HL-60 (cell line): ENCODE data around the gene C14orf180.

Experiments
- DNase-seq, 2 experiments: peaks; one replicate each; pipeline ENCODE4 v3.0.0-alpha.2; 2010 to 2020; ENCODE audit warnings: low read depth in 1 of 2, low spot score in 1 of 2
- H3K27ac ChIP-seq: fragments of 250-450 bp; sonication (Bioruptor Pico); replicated peaks from 2 replicates; pipeline ENCODE4 v1.5.1; 2020; ENCODE audit warnings: mild to moderate bottlenecking, moderate library complexity
- H3K27me3 ChIP-seq: fragments of 250-450 bp; sonication (Bioruptor Pico); 2 replicates; pipeline ENCODE4 v1.5.1; 2021; ENCODE audit warnings: mild to moderate bottlenecking, moderate library complexity; ENCODE audit not compliant: insufficient read depth, poor library complexity, severe bottlenecking
- H3K4me3 ChIP-seq: replicated peaks from 2 replicates; pipeline ENCODE4 v1.5.1; 2011; ENCODE audit warnings: mild to moderate bottlenecking, control low read depth, low read length; ENCODE audit not compliant: insufficient read depth
- GABPA ChIP-seq: IDR thresholded peaks from 2 replicates; pipeline ENCODE4 v1.6.1; 2012; ENCODE audit warnings: low read depth
- POLR2AphosphoS5 ChIP-seq: IDR thresholded peaks from 2 replicates; pipeline ENCODE4 v1.6.1; 2012; ENCODE audit warnings: low read depth
- SPI1 ChIP-seq: IDR thresholded peaks from 2 replicates; pipeline ENCODE4 v1.6.1; 2012; ENCODE audit warnings: low read depth, mild to moderate bottlenecking, borderline replicate concordance
- TF ChIP-seq, protein P1 (sequence below): IDR thresholded peaks from one replicate; pipeline ENCODE4 v1.5.1; 2011; ENCODE audit warnings: low read length, control low read depth, inconsistent platforms; ENCODE audit not compliant: insufficient read depth
- TF ChIP-seq, protein P2 (sequence below): IDR thresholded peaks from 2 replicates; pipeline ENCODE4 v1.6.1; 2012; ENCODE audit warnings: low read depth; ENCODE audit not compliant: insufficient replicate concordance

Gene C14orf180

DNA sequence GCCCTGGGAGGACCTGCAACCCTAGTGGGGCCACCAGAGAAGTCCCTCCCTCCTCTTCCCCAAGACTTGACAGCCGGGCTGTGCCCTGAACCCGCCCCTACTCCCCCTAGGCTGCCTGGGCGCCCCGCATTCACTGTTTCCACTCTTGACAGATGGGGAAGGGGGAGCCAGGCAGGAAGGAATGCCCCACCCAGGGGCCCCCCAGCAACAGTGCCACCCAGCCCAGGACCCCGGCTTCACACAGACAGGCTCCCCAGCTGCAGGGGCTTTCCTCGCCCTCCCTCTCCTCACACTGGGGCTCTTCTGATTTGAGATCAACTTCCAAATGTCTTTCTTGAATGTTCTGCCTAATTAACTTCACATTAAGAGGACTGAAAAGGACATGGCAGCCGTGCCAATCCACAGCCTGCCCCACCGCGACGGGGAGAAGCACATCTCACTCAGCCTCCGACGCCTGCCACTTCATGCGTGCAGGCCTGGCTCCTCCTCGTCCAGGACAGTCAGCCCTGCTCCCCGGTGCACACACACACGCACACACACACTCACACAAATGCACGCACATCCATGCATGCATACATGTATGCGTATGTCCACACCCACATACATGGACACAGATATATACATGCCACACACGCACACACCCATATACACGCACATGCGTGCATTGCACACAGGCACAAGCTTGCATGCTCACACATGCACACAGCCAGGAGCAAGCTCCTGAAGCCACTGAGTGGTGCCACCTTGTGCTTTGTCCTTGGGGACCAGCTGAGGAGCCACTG is 19.6 kb upstream of the C14orf180 start:
- Histone ChIP-seq H3K27me3 (peaks cover 14% of the 10 kb centered on the region), H3K4me3 (no peak overlapping the region), H3K27ac (no peak overlapping the region)
- TF ChIP-seq, protein P1, sequence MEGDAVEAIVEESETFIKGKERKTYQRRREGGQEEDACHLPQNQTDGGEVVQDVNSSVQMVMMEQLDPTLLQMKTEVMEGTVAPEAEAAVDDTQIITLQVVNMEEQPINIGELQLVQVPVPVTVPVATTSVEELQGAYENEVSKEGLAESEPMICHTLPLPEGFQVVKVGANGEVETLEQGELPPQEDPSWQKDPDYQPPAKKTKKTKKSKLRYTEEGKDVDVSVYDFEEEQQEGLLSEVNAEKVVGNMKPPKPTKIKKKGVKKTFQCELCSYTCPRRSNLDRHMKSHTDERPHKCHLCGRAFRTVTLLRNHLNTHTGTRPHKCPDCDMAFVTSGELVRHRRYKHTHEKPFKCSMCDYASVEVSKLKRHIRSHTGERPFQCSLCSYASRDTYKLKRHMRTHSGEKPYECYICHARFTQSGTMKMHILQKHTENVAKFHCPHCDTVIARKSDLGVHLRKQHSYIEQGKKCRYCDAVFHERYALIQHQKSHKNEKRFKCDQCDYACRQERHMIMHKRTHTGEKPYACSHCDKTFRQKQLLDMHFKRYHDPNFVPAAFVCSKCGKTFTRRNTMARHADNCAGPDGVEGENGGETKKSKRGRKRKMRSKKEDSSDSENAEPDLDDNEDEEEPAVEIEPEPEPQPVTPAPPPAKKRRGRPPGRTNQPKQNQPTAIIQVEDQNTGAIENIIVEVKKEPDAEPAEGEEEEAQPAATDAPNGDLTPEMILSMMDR: no peak
- no peak for TF ChIP-seq POLR2AphosphoS5
- TF ChIP-seq, protein P2, sequence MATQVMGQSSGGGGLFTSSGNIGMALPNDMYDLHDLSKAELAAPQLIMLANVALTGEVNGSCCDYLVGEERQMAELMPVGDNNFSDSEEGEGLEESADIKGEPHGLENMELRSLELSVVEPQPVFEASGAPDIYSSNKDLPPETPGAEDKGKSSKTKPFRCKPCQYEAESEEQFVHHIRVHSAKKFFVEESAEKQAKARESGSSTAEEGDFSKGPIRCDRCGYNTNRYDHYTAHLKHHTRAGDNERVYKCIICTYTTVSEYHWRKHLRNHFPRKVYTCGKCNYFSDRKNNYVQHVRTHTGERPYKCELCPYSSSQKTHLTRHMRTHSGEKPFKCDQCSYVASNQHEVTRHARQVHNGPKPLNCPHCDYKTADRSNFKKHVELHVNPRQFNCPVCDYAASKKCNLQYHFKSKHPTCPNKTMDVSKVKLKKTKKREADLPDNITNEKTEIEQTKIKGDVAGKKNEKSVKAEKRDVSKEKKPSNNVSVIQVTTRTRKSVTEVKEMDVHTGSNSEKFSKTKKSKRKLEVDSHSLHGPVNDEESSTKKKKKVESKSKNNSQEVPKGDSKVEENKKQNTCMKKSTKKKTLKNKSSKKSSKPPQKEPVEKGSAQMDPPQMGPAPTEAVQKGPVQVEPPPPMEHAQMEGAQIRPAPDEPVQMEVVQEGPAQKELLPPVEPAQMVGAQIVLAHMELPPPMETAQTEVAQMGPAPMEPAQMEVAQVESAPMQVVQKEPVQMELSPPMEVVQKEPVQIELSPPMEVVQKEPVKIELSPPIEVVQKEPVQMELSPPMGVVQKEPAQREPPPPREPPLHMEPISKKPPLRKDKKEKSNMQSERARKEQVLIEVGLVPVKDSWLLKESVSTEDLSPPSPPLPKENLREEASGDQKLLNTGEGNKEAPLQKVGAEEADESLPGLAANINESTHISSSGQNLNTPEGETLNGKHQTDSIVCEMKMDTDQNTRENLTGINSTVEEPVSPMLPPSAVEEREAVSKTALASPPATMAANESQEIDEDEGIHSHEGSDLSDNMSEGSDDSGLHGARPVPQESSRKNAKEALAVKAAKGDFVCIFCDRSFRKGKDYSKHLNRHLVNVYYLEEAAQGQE: no peak
- TF ChIP-seq GABPA: no peak
- TF ChIP-seq SPI1: no peak
- no peak for DNase-seq

DNA sequence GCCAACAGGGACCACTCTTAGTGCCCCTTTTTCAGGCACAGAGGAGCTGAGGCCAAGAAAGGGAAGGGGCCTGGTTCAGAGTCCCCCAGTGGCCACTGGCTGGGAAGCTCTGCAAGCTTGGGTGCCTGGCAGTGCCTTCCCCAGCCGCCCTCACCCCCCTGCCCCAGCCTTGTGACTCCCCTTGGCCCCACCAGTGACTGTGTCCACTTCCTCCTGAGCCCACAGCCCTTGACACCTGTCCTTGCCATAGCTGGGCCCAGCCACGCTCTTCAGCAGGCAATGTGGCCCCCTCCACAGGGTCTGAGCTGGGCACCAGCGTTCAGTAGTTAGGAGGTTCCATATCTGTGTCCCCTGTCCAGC is 19.0 kb upstream of the C14orf180 start:
- H3K27me3 ChIP-seq: peaks cover 14% of the 10 kb centered on the region
- H3K4me3 ChIP-seq: no peak overlapping the region
- TF ChIP-seq POLR2AphosphoS5 (no peak), SPI1 (no peak), GABPA (no peak)
- TF ChIP-seq, protein P1: no peak
- TF ChIP-seq, protein P2: no peak
- H3K27ac ChIP-seq: no peak overlapping the region
- DNase-seq: no peak

DNA sequence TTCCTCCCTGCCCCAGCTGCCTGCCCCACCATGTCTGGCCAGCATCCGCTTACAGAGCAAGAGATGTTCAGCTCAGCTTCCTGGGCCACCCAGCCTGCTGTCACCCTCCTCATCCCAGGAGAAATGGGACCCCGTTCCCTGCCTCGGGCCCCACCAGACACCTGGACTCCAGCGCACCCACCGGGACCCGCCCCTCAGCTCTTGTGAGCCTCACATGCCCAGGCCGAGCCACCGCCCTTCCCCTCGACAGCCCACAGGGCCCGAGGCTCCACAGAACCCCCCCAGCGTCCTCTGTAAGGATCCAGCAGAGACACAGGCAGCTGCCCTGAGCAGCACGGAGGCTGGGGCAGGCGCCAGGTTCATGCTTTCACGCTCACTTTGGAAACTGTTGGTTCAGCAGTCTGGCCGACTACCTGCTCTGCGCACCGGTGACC is 18.4 kb upstream of the C14orf180 start:
- TF ChIP-seq, protein P2: no peak
- TF ChIP-seq GABPA (no peak), POLR2AphosphoS5 (no peak), SPI1 (no peak)
- TF ChIP-seq, protein P1: no peak
- Histone ChIP-seq H3K27ac (no peak overlapping the region), H3K4me3 (no peak overlapping the region), H3K27me3 (peaks cover 14% of the 10 kb centered on the region)
- DNase-seq: no peak
